Parathyroid adenoma (tissue), 2 donors: ENCODE data around the gene KRTAP10-4.
"Not testable (repeated sequence)": the region's sequence is repeated elsewhere in the genome, so short reads cannot be mapped to it uniquely, and the experiment has no call there.

ENCODE experiments used
- H2AFZ ChIP-seq: fragments of 300-600 bp; sonication (generic); one replicate; pipeline ENCODE4 v1.7.0; 2017; ENCODE audit warnings: antibody characterized with exemption, mild to moderate bottlenecking
- H3K27ac ChIP-seq: fragments of 300-600 bp; sonication (generic); one replicate; pipeline ENCODE4 v1.7.0; 2017
- H3K27me3 ChIP-seq: fragments of 300-600 bp; sonication (generic); one replicate; pipeline ENCODE4 v1.7.0; 2017; ENCODE audit warnings: low read length; ENCODE audit not compliant: control insufficient read depth, insufficient read depth
- H3K36me3 ChIP-seq: fragments of 300-600 bp; sonication (generic); one replicate; pipeline ENCODE4 v1.7.0; 2017; ENCODE audit warnings: low read length; ENCODE audit not compliant: control insufficient read depth, insufficient read depth
- H3K4me1 ChIP-seq: fragments of 300-600 bp; sonication (generic); one replicate; pipeline ENCODE4 v1.7.0; 2017; ENCODE audit warnings: control low read depth
- H3K4me2 ChIP-seq: fragments of 300-600 bp; sonication (generic); one replicate; pipeline ENCODE4 v1.7.0; 2017; ENCODE audit warnings: low read length
- H3K4me3 ChIP-seq: fragments of 300-600 bp; sonication (generic); one replicate; pipeline ENCODE4 v1.7.0; 2017; ENCODE audit warnings: low read depth, low read length
- H3K79me2 ChIP-seq: fragments of 300-600 bp; sonication (generic); one replicate; pipeline ENCODE4 v1.7.0; 2017; ENCODE audit warnings: control low read depth
- H3K9ac ChIP-seq: fragments of 300-600 bp; sonication (generic); one replicate; pipeline ENCODE4 v1.7.0; 2017; ENCODE audit warnings: mild to moderate bottlenecking
- H3K9me3 ChIP-seq: fragments of 300-600 bp; sonication (generic); one replicate; pipeline ENCODE4 v1.7.0; 2017; ENCODE audit warnings: low read length; ENCODE audit not compliant: control insufficient read depth
- TF ChIP-seq, protein P1 (sequence below): fragments of 300-600 bp; sonication (generic); IDR thresholded peaks from one replicate; pipeline ENCODE4 v1.7.0; 2017; ENCODE audit warnings: antibody characterized with exemption, mild to moderate bottlenecking
- donor health status: primary hyperparathyroidism.

The KRTAP10-4 gene, protein sequence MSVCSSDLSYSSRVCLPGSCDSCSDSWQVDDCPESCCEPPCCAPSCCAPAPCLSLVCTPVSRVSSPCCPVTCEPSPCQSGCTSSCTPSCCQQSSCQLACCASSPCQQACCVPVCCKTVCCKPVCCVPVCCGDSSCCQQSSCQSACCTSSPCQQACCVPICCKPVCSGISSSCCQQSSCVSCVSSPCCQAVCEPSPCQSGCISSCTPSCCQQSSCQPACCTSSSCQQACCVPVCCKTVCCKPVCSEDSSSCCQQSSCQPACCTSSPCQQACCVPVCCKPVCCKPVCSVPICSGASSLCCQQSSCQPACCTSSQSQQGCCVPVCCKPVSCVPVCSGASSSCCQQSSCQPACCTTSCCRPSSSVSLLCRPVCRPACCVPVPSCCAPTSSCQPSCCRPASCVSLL

DNA sequence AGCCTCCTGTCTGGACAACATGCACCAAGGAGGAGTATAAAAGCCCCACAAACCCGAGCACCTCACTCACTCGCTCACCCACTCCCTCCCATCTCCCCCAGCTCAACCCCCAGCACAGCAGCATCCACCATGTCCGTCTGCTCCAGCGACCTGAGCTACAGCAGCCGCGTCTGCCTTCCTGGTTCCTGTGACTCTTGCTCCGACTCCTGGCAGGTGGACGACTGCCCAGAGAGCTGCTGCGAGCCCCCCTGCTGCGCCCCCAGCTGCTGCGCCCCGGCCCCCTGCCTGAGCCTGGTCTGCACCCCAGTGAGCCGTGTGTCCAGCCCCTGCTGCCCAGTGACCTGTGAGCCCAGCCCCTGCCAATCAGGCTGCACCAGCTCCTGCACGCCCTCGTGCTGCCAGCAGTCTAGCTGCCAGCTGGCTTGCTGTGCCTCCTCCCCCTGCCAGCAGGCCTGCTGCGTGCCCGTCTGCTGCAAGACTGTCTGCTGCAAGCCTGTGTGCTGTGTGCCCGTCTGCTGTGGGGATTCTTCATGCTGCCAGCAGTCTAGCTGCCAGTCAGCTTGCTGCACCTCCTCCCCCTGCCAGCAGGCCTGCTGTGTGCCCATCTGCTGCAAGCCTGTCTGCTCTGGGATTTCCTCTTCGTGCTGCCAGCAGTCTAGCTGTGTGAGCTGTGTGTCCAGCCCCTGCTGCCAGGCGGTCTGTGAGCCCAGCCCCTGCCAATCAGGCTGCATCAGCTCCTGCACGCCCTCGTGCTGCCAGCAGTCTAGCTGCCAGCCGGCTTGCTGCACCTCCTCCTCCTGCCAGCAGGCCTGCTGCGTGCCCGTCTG lies at the start of gene KRTAP10-4:
Gene KRTAP10-4 (plus strand): TSS at position 100 of the 827 bp plus-strand sequence. CDS start 30 bp downstream, at position 130.
- H3K4me1 ChIP-seq, H3K4me3 ChIP-seq: not testable (repeated sequence)

DNA sequence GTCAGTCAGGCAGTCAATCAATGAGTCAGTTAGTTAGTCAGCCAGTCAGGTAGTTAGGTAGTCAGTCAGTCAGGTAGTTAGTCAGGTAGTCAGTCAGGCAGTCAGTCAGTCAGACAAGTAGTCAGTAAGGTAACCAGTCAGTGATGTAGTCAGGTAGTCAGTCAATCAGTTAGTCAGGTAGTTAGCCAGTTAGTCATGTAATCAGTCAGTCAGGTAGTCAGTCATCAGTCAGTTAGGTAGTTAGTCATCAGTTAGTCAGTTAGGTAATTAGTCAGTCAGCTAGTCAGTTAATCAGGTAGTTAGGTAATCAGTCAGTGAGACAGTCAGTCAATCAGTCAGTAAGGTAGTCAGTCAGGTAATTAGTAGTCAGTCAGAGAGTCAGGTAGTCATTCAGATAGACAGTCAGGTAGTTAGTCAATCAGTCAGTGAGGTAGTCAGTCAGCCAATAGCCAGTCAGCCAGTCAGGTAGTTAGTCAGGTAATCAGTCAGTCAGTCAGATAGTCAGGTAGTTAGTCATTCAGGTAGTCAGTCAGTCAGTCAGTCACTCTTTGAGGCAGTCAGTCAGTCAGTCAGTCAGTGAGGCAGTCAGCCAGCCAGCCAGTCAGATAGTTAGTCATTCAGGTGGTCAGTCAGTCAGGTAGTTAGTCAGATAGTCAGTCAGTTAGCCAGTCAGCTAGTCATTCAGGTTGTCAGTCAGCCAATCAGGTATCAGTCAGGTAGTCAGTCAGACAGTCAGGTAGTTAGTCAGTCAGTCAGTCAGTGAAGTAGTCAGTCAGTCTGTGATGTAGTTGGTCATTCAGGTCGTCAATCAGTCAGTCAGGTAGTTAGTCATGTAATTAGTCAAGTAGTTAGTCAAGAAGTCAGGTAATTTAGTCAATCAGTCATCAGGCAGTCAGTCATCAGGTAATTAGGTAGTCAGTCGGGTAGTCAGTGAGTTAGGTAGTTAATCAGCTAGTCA lies 48.8 kb upstream of the KRTAP10-4 start:
- Histone ChIP-seq H3K4me3 (no peak overlapping the region), H3K9me3 (no peaks in the 10 kb centered on the region), H3K27ac (no peak overlapping the region), H3K4me2 (no peak overlapping the region), H2AFZ (no peak overlapping the region), H3K9ac (no peak overlapping the region), H3K4me1 (no peaks in the 10 kb centered on the region), H3K79me2 (no peaks in the 10 kb centered on the region), H3K27me3 (no peaks in the 10 kb centered on the region), H3K36me3 (no peaks in the 10 kb centered on the region)
- TF ChIP-seq, protein P1, sequence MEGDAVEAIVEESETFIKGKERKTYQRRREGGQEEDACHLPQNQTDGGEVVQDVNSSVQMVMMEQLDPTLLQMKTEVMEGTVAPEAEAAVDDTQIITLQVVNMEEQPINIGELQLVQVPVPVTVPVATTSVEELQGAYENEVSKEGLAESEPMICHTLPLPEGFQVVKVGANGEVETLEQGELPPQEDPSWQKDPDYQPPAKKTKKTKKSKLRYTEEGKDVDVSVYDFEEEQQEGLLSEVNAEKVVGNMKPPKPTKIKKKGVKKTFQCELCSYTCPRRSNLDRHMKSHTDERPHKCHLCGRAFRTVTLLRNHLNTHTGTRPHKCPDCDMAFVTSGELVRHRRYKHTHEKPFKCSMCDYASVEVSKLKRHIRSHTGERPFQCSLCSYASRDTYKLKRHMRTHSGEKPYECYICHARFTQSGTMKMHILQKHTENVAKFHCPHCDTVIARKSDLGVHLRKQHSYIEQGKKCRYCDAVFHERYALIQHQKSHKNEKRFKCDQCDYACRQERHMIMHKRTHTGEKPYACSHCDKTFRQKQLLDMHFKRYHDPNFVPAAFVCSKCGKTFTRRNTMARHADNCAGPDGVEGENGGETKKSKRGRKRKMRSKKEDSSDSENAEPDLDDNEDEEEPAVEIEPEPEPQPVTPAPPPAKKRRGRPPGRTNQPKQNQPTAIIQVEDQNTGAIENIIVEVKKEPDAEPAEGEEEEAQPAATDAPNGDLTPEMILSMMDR, result no peak

More for the DNA sequence above, at the start of gene KRTAP10-4:
- H3K36me3 ChIP-seq, H3K9ac ChIP-seq, H3K4me2 ChIP-seq, H2AFZ ChIP-seq, H3K27ac ChIP-seq, H3K9me3 ChIP-seq, H3K27me3 ChIP-seq, H3K79me2 ChIP-seq: not testable (repeated sequence)

DNA sequence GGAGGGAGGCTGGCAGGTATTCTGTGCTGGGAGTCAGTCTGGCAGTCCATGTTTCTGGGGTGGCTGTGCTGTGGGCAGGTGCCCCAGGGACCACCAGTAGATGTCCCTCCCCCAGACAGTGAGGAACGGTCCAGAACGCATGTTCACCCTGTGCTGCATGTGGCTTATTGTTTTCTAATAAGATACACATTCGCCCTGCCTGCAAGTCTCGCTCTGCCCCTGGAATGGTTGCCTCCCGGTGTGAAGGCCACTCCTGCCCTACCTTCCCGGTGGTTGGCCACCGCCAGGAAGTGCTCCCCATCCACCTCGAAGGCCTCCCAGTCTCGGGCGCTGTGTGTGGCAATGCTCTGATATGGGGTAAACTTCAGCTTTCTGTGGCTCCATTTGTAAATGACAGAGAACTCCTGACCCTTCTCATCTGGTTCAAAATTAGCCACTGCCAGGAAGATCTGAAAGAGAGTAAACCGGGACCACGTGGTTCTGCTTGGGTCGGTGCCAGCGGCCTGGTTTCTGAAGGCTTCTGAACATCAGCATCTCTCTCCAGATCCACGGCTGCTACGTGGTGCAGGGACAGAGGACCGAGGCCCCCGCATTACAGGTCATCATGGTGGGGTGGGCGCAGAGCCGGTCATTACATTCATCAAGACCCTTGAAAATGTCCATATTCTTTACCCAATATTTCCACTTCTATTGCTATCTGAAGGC lies 48.0 kb upstream of the KRTAP10-4 start:
- H3K9ac ChIP-seq, result no peak overlapping the region
- H3K36me3 ChIP-seq, result no peaks in the 10 kb centered on the region
- H3K27ac ChIP-seq, result no peak overlapping the region
- H3K79me2 ChIP-seq, result no peaks in the 10 kb centered on the region
- no peaks in the 10 kb centered on the region for H3K9me3 ChIP-seq
- H3K4me3 ChIP-seq, result no peak overlapping the region
- TF ChIP-seq, protein P1, result no peak
- H3K27me3 ChIP-seq, result no peaks in the 10 kb centered on the region
- H2AFZ ChIP-seq, result no peak overlapping the region
- no peak overlapping the region for H3K4me2 ChIP-seq
- H3K4me1 ChIP-seq, result no peaks in the 10 kb centered on the region

DNA sequence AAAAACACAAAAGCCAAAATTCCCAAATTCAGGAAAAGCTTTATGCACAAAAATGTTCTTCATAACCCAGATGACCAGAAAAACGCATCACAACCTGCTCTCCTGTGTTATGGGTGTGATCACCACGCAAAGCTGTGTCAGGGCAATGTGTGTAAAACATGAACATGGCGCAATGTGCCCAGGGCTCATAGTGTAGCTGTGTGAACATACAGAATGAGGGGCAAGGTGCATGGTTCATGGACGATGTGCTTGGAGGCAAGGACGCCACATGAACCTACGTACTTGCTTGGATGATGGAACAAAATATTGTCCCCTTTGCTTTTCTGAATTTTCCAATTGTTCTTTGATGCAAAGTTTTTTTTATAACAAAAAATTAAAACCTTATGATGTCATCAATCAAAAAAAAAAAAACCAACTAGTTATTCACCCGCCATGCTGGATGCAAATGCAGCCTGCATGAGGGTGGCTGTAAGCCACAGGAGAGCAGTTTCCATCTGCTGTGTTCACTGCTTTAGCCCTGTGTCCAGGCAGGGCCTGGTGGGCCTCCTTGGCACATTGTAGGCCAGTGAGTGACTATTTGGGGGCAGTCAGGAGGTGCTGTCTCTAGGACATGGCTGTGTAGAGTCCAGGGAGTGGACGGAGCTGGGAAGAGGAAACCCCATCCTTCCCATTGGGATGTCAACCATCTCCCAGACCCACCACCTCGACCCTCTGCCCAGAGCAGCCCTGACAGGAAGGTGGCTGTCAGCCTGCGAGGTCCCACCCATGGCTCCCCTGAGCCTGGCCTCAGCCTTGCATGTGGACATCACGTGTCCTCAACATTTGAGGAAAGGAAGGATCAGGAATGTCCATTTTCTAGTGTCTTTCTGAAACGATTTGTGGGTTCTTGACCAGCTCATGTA lies 47.2 kb upstream of the KRTAP10-4 start:
- TF ChIP-seq, protein P1, result no peak
- H3K36me3 ChIP-seq, result no peaks in the 10 kb centered on the region
- no peak overlapping the region for H3K9ac ChIP-seq
- no peaks in the 10 kb centered on the region for H3K79me2 ChIP-seq
- no peak overlapping the region for H3K4me2 ChIP-seq
- no peaks in the 10 kb centered on the region for H3K4me1 ChIP-seq
- no peaks in the 10 kb centered on the region for H3K27me3 ChIP-seq
- H3K9me3 ChIP-seq, result no peaks in the 10 kb centered on the region
- H3K4me3 ChIP-seq, result no peak overlapping the region
- no peak overlapping the region for H3K27ac ChIP-seq
- no peak overlapping the region for H2AFZ ChIP-seq
